ENCODE results near the gene BTBD9.

DNA sequence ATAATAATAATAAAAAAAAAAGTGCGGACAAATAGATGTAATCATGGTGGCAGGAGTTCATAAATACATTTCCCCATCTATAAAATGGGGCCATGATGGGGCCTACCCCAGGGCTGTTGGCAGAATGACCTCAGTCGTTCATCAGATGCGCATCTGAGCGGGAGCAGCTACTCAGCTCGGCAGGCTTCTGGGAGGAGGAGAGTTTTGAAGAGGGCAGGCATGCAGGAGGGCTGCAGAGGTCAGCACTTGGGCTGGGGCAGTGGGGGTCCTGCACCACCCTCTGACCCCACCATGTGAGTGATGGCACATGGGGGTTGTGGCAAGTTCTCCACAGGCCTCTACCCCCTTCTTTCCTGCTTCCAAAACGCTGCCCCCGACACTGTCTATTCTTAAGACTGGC is 446.7 kb downstream of the BTBD9 start:
- TF ChIP-seq POLR2A (IDR thresholded peaks at IDR 0.05) = no peak
- TF ChIP-seq, protein P1, sequence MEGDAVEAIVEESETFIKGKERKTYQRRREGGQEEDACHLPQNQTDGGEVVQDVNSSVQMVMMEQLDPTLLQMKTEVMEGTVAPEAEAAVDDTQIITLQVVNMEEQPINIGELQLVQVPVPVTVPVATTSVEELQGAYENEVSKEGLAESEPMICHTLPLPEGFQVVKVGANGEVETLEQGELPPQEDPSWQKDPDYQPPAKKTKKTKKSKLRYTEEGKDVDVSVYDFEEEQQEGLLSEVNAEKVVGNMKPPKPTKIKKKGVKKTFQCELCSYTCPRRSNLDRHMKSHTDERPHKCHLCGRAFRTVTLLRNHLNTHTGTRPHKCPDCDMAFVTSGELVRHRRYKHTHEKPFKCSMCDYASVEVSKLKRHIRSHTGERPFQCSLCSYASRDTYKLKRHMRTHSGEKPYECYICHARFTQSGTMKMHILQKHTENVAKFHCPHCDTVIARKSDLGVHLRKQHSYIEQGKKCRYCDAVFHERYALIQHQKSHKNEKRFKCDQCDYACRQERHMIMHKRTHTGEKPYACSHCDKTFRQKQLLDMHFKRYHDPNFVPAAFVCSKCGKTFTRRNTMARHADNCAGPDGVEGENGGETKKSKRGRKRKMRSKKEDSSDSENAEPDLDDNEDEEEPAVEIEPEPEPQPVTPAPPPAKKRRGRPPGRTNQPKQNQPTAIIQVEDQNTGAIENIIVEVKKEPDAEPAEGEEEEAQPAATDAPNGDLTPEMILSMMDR (IDR thresholded peaks at IDR 0.05) = no peak
